A673 (cell line): Measurements from ENCODE around the gene PJA1.

Source experiments
- EZH2 ChIP-seq: fragments of 200-600 bp; sonication (generic); IDR thresholded peaks from 2 replicates; pipeline ENCODE4 v1.6.1; 2017; ENCODE audit warnings: borderline replicate concordance, low read depth, mild to moderate bottlenecking, mixed read lengths, antibody characterized with exemption, low read length; ENCODE audit not compliant: poor library complexity, severe bottlenecking
- TF ChIP-seq, protein P1 (sequence below): fragments of 300-800, 200-600 bp; sonication (generic); conservative IDR thresholded peaks from 2 replicates; pipeline ENCODE4 v1.5.1; 2017; ENCODE audit warnings: low read depth, mild to moderate bottlenecking, antibody characterized with exemption, low read length, moderate library complexity, mixed read lengths

DNA sequence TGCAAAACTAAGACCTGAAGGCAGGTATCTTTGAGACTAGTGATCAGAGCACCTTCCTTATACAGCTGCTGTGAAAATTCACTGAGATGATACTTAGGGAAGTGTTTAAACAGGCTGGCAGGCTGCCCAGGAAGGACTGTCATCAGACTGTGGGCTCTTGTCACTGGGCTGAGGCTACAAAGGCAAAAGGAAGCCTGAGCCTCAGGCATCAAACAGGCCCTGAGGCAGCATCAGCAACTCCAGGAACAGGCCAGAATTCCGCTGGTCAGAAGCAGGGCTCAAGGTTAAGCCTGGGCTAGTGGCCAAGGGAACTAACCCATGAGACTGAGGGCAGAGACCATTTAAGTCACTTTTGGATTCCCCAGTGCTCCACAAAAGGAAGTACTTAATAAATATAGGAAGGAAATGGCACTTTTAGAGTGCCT, 12.8 kb downstream of the PJA1 start:
- TF ChIP-seq, protein P1, sequence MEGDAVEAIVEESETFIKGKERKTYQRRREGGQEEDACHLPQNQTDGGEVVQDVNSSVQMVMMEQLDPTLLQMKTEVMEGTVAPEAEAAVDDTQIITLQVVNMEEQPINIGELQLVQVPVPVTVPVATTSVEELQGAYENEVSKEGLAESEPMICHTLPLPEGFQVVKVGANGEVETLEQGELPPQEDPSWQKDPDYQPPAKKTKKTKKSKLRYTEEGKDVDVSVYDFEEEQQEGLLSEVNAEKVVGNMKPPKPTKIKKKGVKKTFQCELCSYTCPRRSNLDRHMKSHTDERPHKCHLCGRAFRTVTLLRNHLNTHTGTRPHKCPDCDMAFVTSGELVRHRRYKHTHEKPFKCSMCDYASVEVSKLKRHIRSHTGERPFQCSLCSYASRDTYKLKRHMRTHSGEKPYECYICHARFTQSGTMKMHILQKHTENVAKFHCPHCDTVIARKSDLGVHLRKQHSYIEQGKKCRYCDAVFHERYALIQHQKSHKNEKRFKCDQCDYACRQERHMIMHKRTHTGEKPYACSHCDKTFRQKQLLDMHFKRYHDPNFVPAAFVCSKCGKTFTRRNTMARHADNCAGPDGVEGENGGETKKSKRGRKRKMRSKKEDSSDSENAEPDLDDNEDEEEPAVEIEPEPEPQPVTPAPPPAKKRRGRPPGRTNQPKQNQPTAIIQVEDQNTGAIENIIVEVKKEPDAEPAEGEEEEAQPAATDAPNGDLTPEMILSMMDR: no peak
- TF ChIP-seq EZH2: no peak
